Panc1 (cell line): ENCODE results near the gene PTTG1IP. TPM values are rescaled to one million over a fixed set of nuclear protein-coding genes. Genes with fewer than 3 reads are reported as not detected.

Experiments used
- ATAC-seq: fragments of 200-7000 bp; cut with Tn5 transposase; 2 replicates; pipeline ENCODE4 v1.9.1; 2020; ENCODE audit warnings: mild to moderate bottlenecking, moderate library complexity
- BruUV-seq: library from RNA; stranded (reverse); fragments of 400-500 nt; replicated peaks from 2 replicates; lab custom pipeline; 2021; lab: Mats Ljungman, UMichigan
- CTCF ChIA-PET: fragments of 300-600 bp; sonication (Branson Sonifier 250); formaldehyde crosslinking; loops from one replicate; lab custom pipeline; 2022; ENCODE audit warnings: antibody characterized with exemption; lab: Charles Lee
- POLR2A ChIA-PET: fragments of 300-600 bp; sonication (Branson Sonifier 250); formaldehyde crosslinking; loops from one replicate; lab custom pipeline; 2022; ENCODE audit warnings: antibody characterized with exemption; lab: Charles Lee
- DNase-seq: peaks from one replicate; pipeline ENCODE4 v3.0.0-alpha.2; 2010; ENCODE audit warnings: low read depth, low spot score
- H3K27ac ChIP-seq: 2 replicates; pipeline ENCODE4 v1.5.1; 2011; ENCODE audit warnings: mild to moderate bottlenecking, low read length, inconsistent platforms
- H3K27me3 ChIP-seq: fragments of 200-500 bp; sonication (Bioruptor generic); 2 replicates; pipeline ENCODE4 v1.6.0; 2014; ENCODE audit warnings: low read length, inconsistent platforms; ENCODE audit not compliant: control insufficient read depth, insufficient read depth
- H3K36me3 ChIP-seq: fragments of 200-500 bp; sonication (Bioruptor generic); 2 replicates; pipeline ENCODE4 v1.5.1; 2014; ENCODE audit warnings: inconsistent platforms, mild to moderate bottlenecking, low read length, moderate library complexity; ENCODE audit not compliant: control insufficient read depth, insufficient read depth
- H3K4me1 ChIP-seq: 2 replicates; pipeline ENCODE4 v1.5.1; 2011; ENCODE audit warnings: inconsistent platforms, mild to moderate bottlenecking, low read length, moderate library complexity; ENCODE audit not compliant: control insufficient read depth, insufficient read depth
- H3K4me3 ChIP-seq, 2 experiments: 2 replicates each; pipeline ENCODE4 v1.5.1; 2011 to 2012; ENCODE audit warnings: low read depth in 2 of 2, low read length in 2 of 2, mild to moderate bottlenecking in 2 of 2, inconsistent platforms in 1 of 2, moderate library complexity in 1 of 2
- H3K9me3 ChIP-seq: fragments of 200-500 bp; sonication (Bioruptor generic); 2 replicates; pipeline ENCODE4 v1.5.1; 2014; ENCODE audit warnings: low read depth, mild to moderate bottlenecking, inconsistent platforms, low read length, moderate library complexity; ENCODE audit not compliant: control insufficient read depth, insufficient read depth
- CTCF ChIP-seq: fragments of 450-650 bp; IDR thresholded peaks from 2 replicates; pipeline ENCODE4 v1.5.1; 2017; ENCODE audit warnings: mild to moderate bottlenecking
- POLR2AphosphoS5 ChIP-seq: IDR thresholded peaks from 2 replicates; pipeline ENCODE4 v1.6.1; 2012; ENCODE audit warnings: mild to moderate bottlenecking, low read depth, low read length, moderate library complexity
- REST ChIP-seq, 2 experiments: IDR thresholded peaks; 2 replicates each; pipeline ENCODE4 v1.6.1; 2011 to 2012; ENCODE audit warnings: low read depth in 2 of 2, control low read depth in 1 of 2, low read length in 1 of 2, mild to moderate bottlenecking in 1 of 2, moderate library complexity in 1 of 2; ENCODE audit not compliant: insufficient read depth in 1 of 2
- SIN3A ChIP-seq: IDR thresholded peaks from 2 replicates; pipeline ENCODE4 v1.6.1; 2012; ENCODE audit warnings: low read depth, mild to moderate bottlenecking, low read length, moderate library complexity, borderline replicate concordance; ENCODE audit not compliant: insufficient read depth
- TCF7L2 ChIP-seq: IDR thresholded peaks from 2 replicates; pipeline ENCODE4 v1.6.1; 2011; ENCODE audit warnings: mild to moderate bottlenecking, low read depth, low read length, inconsistent platforms
- in situ Hi-C: cut with HindIII; loops from 2 replicates; pipeline ENCODE4 v1.10.0; 2016; ENCODE audit warnings: low sequenced_read_pairs, low pct_unique_long_range_greater_than_20kb
- intact Hi-C: fragments of 100-400 bp; cut with micrococcal nuclease; formaldehyde crosslinking; loops from one replicate; pipeline ENCODE4 v1.10.0; 2022; ENCODE audit not compliant: unreplicated experiment
- total RNA-seq: library from RNA; stranded (reverse); gene quantifications from one replicate; pipeline ENCODE4 v1.2.1, GENCODE V29; 2021; ENCODE audit not compliant: unreplicated experiment

The PTTG1IP gene
- total RNA-seq, 1 experiment from 2014 or later: 226 TPM

GRCh38 chr21:44872323-44872648, 1.2 kb downstream of the PTTG1IP start:
- POLR2A ChIA-PET: no interaction called here
- ATAC-seq (no peak), DNase-seq (no peak)
- Histone ChIP-seq H3K27ac (peak overlapping the region; percentile 95), H3K36me3 (no peaks in the 10 kb centered on the region; the same call in 1 of the 2 replicates), H3K4me3 (peak overlapping the region; percentile 81 to 85), H3K4me1 (peaks cover 38% of the 10 kb centered on the region), H3K27me3 (no peaks in the 10 kb centered on the region), H3K9me3 (no peaks in the 10 kb centered on the region)
- BruUV-seq: no TSS peak
- in situ Hi-C loops (no loop called here), intact Hi-C loops (loop anchor here (10.0 kb wide), 1 partner anchor 53 kb away; the partner anchor contains the start of gene ITGB2)
- CTCF ChIA-PET: no interaction called here
- TF ChIP-seq SIN3A (no peak), TCF7L2 (no peak), CTCF (no peak), POLR2AphosphoS5 (no peak), REST (IDR thresholded peaks at IDR 0.05; ENCODE audit: insufficient read depth in 1 of 2, low read depth in 2 of 2, low read length in 1 of 2) (no peak)

GRCh38 chr21:44871576-44872269, 1.8 kb downstream of the PTTG1IP start:
- H3K9me3 ChIP-seq: no peaks in the 10 kb centered on the region
- ATAC-seq: no peak
- peaks cover 44% of the 10 kb centered on the region for H3K4me1 ChIP-seq
- TF ChIP-seq REST (IDR thresholded peaks at IDR 0.05; ENCODE audit: insufficient read depth in 1 of 2, low read depth in 2 of 2, low read length in 1 of 2) (no peak), SIN3A (0 out of 2 replicates have a peak, but pooled peaks have one; percentile 46)
- H3K36me3 ChIP-seq: no peaks in the 10 kb centered on the region; the same call in 1 of the 2 replicates
- no peak for DNase-seq
- peak overlapping the region; percentile 81 to 85 for H3K4me3 ChIP-seq
- no TSS peak for BruUV-seq
- in situ Hi-C loops: no loop called here
- no peaks in the 10 kb centered on the region for H3K27me3 ChIP-seq
- ChIA-PET POLR2A (no interaction called here), CTCF (no interaction called here)
- H3K27ac ChIP-seq: peak overlapping the region; percentile 95
- intact Hi-C loops: loop anchor here (10.0 kb wide), 1 partner anchor 53 kb away; the partner anchor contains the start of gene ITGB2
